Panc1 (cell line): Measurements from ENCODE around the gene SCART1. TPM values are rescaled to one million over a fixed set of nuclear protein-coding genes. Genes with fewer than 3 reads are reported as not detected.

Experiments
- ATAC-seq: fragments of 200-7000 bp; cut with Tn5 transposase; 2 replicates; pipeline ENCODE4 v1.9.1; 2020; ENCODE audit warnings: mild to moderate bottlenecking, moderate library complexity
- BruUV-seq: library from RNA; stranded (reverse); fragments of 400-500 nt; replicated peaks from 2 replicates; lab custom pipeline; 2021; lab: Mats Ljungman, UMichigan
- CTCF ChIA-PET: fragments of 300-600 bp; sonication (Branson Sonifier 250); formaldehyde crosslinking; loops from one replicate; lab custom pipeline; 2022; ENCODE audit warnings: antibody characterized with exemption; lab: Charles Lee
- POLR2A ChIA-PET: fragments of 300-600 bp; sonication (Branson Sonifier 250); formaldehyde crosslinking; loops from one replicate; lab custom pipeline; 2022; ENCODE audit warnings: antibody characterized with exemption; lab: Charles Lee
- DNase-seq: peaks from one replicate; pipeline ENCODE4 v3.0.0-alpha.2; 2010; ENCODE audit warnings: low read depth, low spot score
- H3K27ac ChIP-seq: 2 replicates; pipeline ENCODE4 v1.5.1; 2011; ENCODE audit warnings: mild to moderate bottlenecking, low read length, inconsistent platforms
- H3K27me3 ChIP-seq: fragments of 200-500 bp; sonication (Bioruptor generic); 2 replicates; pipeline ENCODE4 v1.6.0; 2014; ENCODE audit warnings: low read length, inconsistent platforms; ENCODE audit not compliant: control insufficient read depth, insufficient read depth
- H3K36me3 ChIP-seq: fragments of 200-500 bp; sonication (Bioruptor generic); 2 replicates; pipeline ENCODE4 v1.5.1; 2014; ENCODE audit warnings: inconsistent platforms, mild to moderate bottlenecking, low read length, moderate library complexity; ENCODE audit not compliant: control insufficient read depth, insufficient read depth
- H3K4me1 ChIP-seq: 2 replicates; pipeline ENCODE4 v1.5.1; 2011; ENCODE audit warnings: inconsistent platforms, mild to moderate bottlenecking, low read length, moderate library complexity; ENCODE audit not compliant: control insufficient read depth, insufficient read depth
- H3K4me3 ChIP-seq, 2 experiments: 2 replicates each; pipeline ENCODE4 v1.5.1; 2011 to 2012; ENCODE audit warnings: low read depth in 2 of 2, low read length in 2 of 2, mild to moderate bottlenecking in 2 of 2, inconsistent platforms in 1 of 2, moderate library complexity in 1 of 2
- H3K9me3 ChIP-seq: fragments of 200-500 bp; sonication (Bioruptor generic); 2 replicates; pipeline ENCODE4 v1.5.1; 2014; ENCODE audit warnings: low read depth, mild to moderate bottlenecking, inconsistent platforms, low read length, moderate library complexity; ENCODE audit not compliant: control insufficient read depth, insufficient read depth
- POLR2AphosphoS5 ChIP-seq: IDR thresholded peaks from 2 replicates; pipeline ENCODE4 v1.6.1; 2012; ENCODE audit warnings: mild to moderate bottlenecking, low read depth, low read length, moderate library complexity
- SIN3A ChIP-seq: IDR thresholded peaks from 2 replicates; pipeline ENCODE4 v1.6.1; 2012; ENCODE audit warnings: low read depth, mild to moderate bottlenecking, low read length, moderate library complexity, borderline replicate concordance; ENCODE audit not compliant: insufficient read depth
- TCF7L2 ChIP-seq: IDR thresholded peaks from 2 replicates; pipeline ENCODE4 v1.6.1; 2011; ENCODE audit warnings: mild to moderate bottlenecking, low read depth, low read length, inconsistent platforms
- in situ Hi-C: cut with HindIII; loops from 2 replicates; pipeline ENCODE4 v1.10.0; 2016; ENCODE audit warnings: low sequenced_read_pairs, low pct_unique_long_range_greater_than_20kb
- intact Hi-C: fragments of 100-400 bp; cut with micrococcal nuclease; formaldehyde crosslinking; loops from one replicate; pipeline ENCODE4 v1.10.0; 2022; ENCODE audit not compliant: unreplicated experiment
- total RNA-seq: library from RNA; stranded (reverse); gene quantifications from one replicate; pipeline ENCODE4 v1.2.1, GENCODE V29; 2021; ENCODE audit not compliant: unreplicated experiment
- TF ChIP-seq, protein P1 (sequence below), 2 experiments: IDR thresholded peaks; 2 replicates each; pipeline ENCODE4 v1.6.1; 2011 to 2012; ENCODE audit warnings: low read depth in 2 of 2, control low read depth in 1 of 2, low read length in 1 of 2, mild to moderate bottlenecking in 1 of 2, moderate library complexity in 1 of 2; ENCODE audit not compliant: insufficient read depth in 1 of 2
- TF ChIP-seq, protein P2 (sequence below): fragments of 450-650 bp; IDR thresholded peaks from 2 replicates; pipeline ENCODE4 v1.5.1; 2017; ENCODE audit warnings: mild to moderate bottlenecking

The SCART1 gene
- total RNA-seq, 1 experiment from 2014 or later: 0.57 TPM

DNA sequence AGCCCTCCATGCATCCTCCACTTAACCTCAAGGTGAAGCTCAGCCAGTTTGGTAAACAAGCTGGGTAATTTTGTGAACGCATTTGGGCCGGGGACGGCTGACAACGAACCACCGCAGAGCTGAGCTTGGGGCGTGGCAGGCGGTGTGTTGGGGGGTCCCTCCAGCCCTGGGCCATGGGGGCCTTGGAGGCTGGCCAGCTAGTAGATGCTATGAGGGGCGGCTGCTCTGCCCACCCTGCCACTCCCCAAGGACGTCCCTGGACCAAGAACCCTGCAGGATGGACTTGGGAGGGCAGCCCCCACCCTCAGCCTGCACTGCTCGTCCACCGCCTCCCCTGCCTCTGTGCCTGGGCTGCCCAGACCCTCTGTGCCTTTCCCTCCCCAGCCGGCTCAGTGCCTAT is 12.0 kb upstream of the SCART1 start:
- no TSS peak for BruUV-seq
- ChIA-PET CTCF (no interaction called here), POLR2A (no interaction called here)
- H3K36me3 ChIP-seq: no peaks in the 10 kb centered on the region
- no peaks in the 10 kb centered on the region for H3K9me3 ChIP-seq
- no peaks in the 10 kb centered on the region for H3K4me1 ChIP-seq
- intact Hi-C loops (no loop called here), in situ Hi-C loops (no loop called here)
- no peak for DNase-seq
- ATAC-seq: no peak
- TF ChIP-seq, protein P1, sequence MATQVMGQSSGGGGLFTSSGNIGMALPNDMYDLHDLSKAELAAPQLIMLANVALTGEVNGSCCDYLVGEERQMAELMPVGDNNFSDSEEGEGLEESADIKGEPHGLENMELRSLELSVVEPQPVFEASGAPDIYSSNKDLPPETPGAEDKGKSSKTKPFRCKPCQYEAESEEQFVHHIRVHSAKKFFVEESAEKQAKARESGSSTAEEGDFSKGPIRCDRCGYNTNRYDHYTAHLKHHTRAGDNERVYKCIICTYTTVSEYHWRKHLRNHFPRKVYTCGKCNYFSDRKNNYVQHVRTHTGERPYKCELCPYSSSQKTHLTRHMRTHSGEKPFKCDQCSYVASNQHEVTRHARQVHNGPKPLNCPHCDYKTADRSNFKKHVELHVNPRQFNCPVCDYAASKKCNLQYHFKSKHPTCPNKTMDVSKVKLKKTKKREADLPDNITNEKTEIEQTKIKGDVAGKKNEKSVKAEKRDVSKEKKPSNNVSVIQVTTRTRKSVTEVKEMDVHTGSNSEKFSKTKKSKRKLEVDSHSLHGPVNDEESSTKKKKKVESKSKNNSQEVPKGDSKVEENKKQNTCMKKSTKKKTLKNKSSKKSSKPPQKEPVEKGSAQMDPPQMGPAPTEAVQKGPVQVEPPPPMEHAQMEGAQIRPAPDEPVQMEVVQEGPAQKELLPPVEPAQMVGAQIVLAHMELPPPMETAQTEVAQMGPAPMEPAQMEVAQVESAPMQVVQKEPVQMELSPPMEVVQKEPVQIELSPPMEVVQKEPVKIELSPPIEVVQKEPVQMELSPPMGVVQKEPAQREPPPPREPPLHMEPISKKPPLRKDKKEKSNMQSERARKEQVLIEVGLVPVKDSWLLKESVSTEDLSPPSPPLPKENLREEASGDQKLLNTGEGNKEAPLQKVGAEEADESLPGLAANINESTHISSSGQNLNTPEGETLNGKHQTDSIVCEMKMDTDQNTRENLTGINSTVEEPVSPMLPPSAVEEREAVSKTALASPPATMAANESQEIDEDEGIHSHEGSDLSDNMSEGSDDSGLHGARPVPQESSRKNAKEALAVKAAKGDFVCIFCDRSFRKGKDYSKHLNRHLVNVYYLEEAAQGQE (IDR thresholded peaks at IDR 0.05; ENCODE audit: insufficient read depth in 1 of 2, low read depth in 2 of 2, low read length in 1 of 2): no peak
- TF ChIP-seq, protein P2, sequence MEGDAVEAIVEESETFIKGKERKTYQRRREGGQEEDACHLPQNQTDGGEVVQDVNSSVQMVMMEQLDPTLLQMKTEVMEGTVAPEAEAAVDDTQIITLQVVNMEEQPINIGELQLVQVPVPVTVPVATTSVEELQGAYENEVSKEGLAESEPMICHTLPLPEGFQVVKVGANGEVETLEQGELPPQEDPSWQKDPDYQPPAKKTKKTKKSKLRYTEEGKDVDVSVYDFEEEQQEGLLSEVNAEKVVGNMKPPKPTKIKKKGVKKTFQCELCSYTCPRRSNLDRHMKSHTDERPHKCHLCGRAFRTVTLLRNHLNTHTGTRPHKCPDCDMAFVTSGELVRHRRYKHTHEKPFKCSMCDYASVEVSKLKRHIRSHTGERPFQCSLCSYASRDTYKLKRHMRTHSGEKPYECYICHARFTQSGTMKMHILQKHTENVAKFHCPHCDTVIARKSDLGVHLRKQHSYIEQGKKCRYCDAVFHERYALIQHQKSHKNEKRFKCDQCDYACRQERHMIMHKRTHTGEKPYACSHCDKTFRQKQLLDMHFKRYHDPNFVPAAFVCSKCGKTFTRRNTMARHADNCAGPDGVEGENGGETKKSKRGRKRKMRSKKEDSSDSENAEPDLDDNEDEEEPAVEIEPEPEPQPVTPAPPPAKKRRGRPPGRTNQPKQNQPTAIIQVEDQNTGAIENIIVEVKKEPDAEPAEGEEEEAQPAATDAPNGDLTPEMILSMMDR: no peak
- TF ChIP-seq POLR2AphosphoS5 (no peak), TCF7L2 (no peak), SIN3A (no peak)
- no peak overlapping the region for H3K4me3 ChIP-seq
- no peak overlapping the region for H3K27ac ChIP-seq
- no peaks in the 10 kb centered on the region for H3K27me3 ChIP-seq

DNA sequence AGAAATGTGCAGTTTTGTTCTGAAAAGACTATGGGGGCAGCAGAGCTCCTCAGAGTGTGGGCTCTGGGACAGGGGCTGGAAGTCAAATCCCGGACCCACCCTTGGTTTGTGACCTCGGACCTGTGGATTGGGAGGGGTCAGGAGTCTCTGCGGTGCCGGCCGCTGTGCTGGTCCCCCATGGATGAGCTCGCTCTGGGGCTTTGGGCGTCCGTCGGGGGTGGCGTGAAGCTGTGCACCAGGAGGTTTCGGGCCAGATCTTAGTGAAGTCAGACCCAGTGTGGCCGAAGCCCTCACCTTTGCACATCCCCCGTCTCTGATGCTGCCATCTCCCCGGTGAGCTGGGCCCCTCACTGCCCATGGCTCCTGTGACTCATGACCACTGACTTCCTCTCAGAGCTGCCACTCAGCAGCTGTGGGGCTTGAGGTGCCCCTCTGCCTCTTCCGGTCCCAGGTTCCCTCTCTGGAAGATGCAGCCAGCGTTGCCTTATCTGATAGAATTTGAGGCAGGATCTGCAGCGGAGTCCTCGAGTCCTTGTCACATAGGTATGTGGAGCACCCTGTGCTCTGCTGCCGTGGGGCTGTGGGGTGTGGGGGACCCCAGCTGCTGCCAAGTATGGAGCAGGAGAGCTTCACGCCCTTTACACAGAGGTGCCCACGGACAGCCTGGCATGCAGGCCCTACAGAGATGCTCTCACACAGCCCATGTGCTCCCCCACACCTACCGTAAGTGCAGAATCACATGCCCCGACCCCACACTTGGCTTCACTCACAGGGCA is 11.4 kb upstream of the SCART1 start:
- H3K27me3 ChIP-seq: no peaks in the 10 kb centered on the region
- H3K4me3 ChIP-seq: no peak overlapping the region
- TF ChIP-seq POLR2AphosphoS5 (no peak), TCF7L2 (no peak), SIN3A (no peak)
- TF ChIP-seq, protein P1 (IDR thresholded peaks at IDR 0.05; ENCODE audit: insufficient read depth in 1 of 2, low read depth in 2 of 2, low read length in 1 of 2): no peak
- TF ChIP-seq, protein P2: no peak
- CTCF ChIA-PET: no interaction called here
- intact Hi-C loops: no loop called here
- peak; percentile 5; the same call in 1 of the 2 replicates for ATAC-seq
- DNase-seq: no peak
- H3K9me3 ChIP-seq: peaks cover 2% of the 10 kb centered on the region; the same call in 1 of the 2 replicates
- no TSS peak for BruUV-seq
- POLR2A ChIA-PET: no interaction called here
- H3K4me1 ChIP-seq: no peaks in the 10 kb centered on the region
- H3K27ac ChIP-seq: no peak overlapping the region
- no peaks in the 10 kb centered on the region for H3K36me3 ChIP-seq
- in situ Hi-C loops: no loop called here
